Cardiac muscle cell (in vitro differentiated cells and primary cell): ENCODE measurements around the gene BANF2. TPM values are rescaled to one million over a fixed set of nuclear protein-coding genes. Genes with fewer than 3 reads are reported as not detected.

Experiments
- DNase-seq, 2 donors: peaks; one replicate each; pipeline versions ENCODE4 v3.0.0 to v3.0.0-alpha.2; 2010 to 2017; ENCODE audit warnings: low read depth in 1 of 2, low spot score in 1 of 2
- H3K27ac ChIP-seq: fragments of 200-600 bp; sonication (generic); 2 replicates; pipeline ENCODE4 v1.5.1; 2016
- H3K27me3 ChIP-seq: fragments of 200-600 bp; sonication (generic); 2 replicates; pipeline ENCODE4 v1.6.0; 2016; ENCODE audit warnings: control low read depth
- H3K36me3 ChIP-seq: fragments of 200-600 bp; sonication (generic); 2 replicates; pipeline ENCODE4 v1.5.1; 2016; ENCODE audit warnings: control low read depth
- H3K4me1 ChIP-seq: fragments of 200-600 bp; sonication (generic); 2 replicates; pipeline ENCODE4 v1.8.1; 2017; ENCODE audit warnings: low read depth, mild to moderate bottlenecking, mixed run types
- H3K4me3 ChIP-seq: fragments of 200-600 bp; sonication (generic); 2 replicates; pipeline ENCODE4 v1.5.1; 2016; ENCODE audit warnings: mild to moderate bottlenecking
- H3K9me3 ChIP-seq: fragments of 200-600 bp; sonication (generic); 2 replicates; pipeline ENCODE4 v1.5.1; 2017; ENCODE audit warnings: low read depth, mild to moderate bottlenecking, control low read depth
- CTCF ChIP-seq: IDR thresholded peaks from 2 replicates; pipeline ENCODE4 v1.5.1; 2012; ENCODE audit warnings: low read depth, mild to moderate bottlenecking, low read length
- polyA plus RNA-seq: library from polyadenylated mRNA; unstranded; fragments of >200 nt; fragmentation: Nextera tagmentation; extraction: Ambion mirVana; gene quantifications from 2 replicates; pipeline ENCODE4 v1.2.1, GENCODE V29; 2016
- total RNA-seq: library from RNA; depleted of rRNA; stranded (reverse); fragments of >200 nt; gene quantifications from 2 replicates; pipeline ENCODE4 v1.2.3, GENCODE V29; 2016

The BANF2 gene
- total and polyA plus RNA-seq, 2 experiments from 2014 or later: not detected

- Histone ChIP-seq H3K4me1 (no peaks in the 10 kb centered on the region), H3K27me3 (no peaks in the 10 kb centered on the region), H3K27ac (no peak overlapping the region), H3K9me3 (no peaks in the 10 kb centered on the region), H3K4me3 (no peak overlapping the region), H3K36me3 (no peaks in the 10 kb centered on the region)
- no peak for DNase-seq
- TF ChIP-seq CTCF: no peak
These were observed 28.2 kb upstream of the BANF2 start for GRCh38 chr20:17671565-17671964.

DNA sequence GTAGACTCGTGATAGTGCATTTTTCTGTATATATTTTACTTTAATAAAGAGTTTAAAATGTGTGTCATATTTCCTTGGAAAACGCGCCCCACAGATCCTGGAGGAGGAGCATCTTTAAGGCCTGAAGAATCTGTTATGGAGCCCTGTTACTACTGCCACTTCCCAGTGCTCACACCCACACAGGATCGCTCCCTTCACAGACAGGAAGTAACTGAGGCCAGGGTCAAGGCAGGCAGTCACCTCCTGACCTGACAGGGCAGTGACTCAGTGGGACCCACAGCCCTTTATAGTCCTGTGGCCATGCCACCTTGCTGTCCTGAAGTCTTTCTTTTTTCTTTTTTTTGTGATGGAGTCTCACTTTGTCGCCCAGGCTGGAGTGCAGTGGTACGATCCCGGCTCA is 26.7 kb upstream of the BANF2 start:
- H3K4me1 ChIP-seq: no peaks in the 10 kb centered on the region
- H3K36me3 ChIP-seq: no peaks in the 10 kb centered on the region
- no peak overlapping the region for H3K27ac ChIP-seq

GRCh38 chr20:17674722-17675518 is 24.8 kb upstream of the BANF2 start:
- Histone ChIP-seq H3K36me3 (no peaks in the 10 kb centered on the region), H3K9me3 (no peaks in the 10 kb centered on the region), H3K27me3 (no peaks in the 10 kb centered on the region), H3K4me1 (peaks cover 4% of the 10 kb centered on the region), H3K27ac (no peak overlapping the region), H3K4me3 (no peak overlapping the region)
- DNase-seq: peak in 1 of 2 donors; percentile 41
- no peak for TF ChIP-seq CTCF

More for the DNA sequence above, 26.7 kb upstream of the BANF2 start:
- Histone ChIP-seq H3K4me3 (no peak overlapping the region), H3K9me3 (no peaks in the 10 kb centered on the region), H3K27me3 (no peaks in the 10 kb centered on the region)
- no peak for TF ChIP-seq CTCF
- no peak for DNase-seq

DNA sequence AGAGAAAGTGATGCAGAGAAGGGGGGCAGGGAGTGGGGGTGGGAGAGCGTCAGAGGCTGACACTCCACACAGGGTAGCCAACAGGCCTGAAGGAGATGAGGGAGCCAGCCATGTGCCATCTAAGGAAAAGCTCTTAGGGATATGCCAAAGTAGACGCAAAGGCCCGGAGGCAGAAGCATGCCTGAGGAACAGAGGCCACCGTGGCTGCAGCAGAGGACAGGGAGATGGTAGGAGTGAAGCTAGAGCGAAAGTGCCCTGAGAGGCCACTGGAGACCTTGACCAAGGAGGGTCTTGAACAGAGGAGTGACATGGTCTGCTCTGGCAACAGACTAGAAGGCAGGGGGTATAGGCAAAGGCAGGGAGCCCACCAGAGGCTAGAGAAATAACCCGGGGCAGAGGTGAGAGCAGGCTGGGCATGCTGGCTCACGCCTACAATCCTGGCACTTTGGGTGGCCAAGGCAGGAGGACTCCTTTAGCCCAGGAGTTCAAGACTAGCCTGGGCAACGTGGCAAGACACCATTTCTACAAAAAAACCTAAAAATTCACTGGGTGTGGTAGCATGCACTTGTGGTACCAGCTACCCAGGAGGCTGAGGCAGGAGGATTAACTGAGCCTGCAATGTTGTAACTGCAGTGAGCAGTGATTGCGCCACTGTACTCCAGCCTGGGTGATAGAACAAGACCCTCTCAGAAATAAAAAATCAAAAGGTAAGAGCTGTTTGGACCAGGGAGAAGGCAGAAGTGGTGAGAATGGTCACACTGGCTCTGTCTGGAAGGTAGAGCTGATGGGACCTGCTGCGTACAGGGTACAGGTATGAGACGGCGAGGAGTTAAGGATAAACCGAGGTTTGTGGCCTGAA is 24.0 kb upstream of the BANF2 start:
- Histone ChIP-seq H3K36me3 (no peaks in the 10 kb centered on the region), H3K27me3 (no peaks in the 10 kb centered on the region), H3K4me3 (no peak overlapping the region), H3K27ac (no peak overlapping the region), H3K4me1 (peaks cover 9% of the 10 kb centered on the region), H3K9me3 (no peaks in the 10 kb centered on the region)
- no peak for TF ChIP-seq CTCF
- no peak for DNase-seq

DNA sequence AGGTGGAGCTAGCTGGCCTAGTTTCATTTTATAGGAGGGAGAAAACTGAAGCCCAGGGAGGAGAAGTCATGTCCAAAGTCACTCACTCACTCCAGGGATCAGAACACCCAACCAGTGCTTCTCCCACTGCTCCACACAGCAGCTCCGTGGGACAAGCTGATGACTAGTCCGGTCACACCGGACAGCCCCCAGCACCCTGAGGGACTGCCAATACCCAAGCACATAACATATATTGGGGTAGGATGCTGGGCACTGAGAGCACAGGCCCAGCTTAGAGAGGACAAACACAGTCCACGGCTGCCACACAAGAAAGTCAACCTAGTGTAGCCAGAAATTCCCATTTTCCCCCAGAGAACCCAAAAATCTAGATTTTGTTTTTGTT is 23.4 kb upstream of the BANF2 start:
- TF ChIP-seq CTCF: no peak
- H3K4me1 ChIP-seq: peaks cover 9% of the 10 kb centered on the region
- no peak for DNase-seq
- H3K27ac ChIP-seq: no peak overlapping the region
- no peak overlapping the region for H3K4me3 ChIP-seq
- H3K9me3 ChIP-seq: no peaks in the 10 kb centered on the region
- H3K36me3 ChIP-seq: no peaks in the 10 kb centered on the region
- H3K27me3 ChIP-seq: no peaks in the 10 kb centered on the region
